ENCODE data around the gene SLC44A3.
"Not testable (repeated sequence)": the region's sequence is repeated elsewhere in the genome, so short reads cannot be mapped to it uniquely, and the experiment has no call there.

The SLC44A3 gene

GRCh38 chr1:94827434-94827833 is 7.3 kb downstream of the SLC44A3 start:
- H3K4me3 ChIP-seq (ENCODE audit: low read depth, low read length): no peak overlapping the region
- no peak for DNase-seq (ENCODE audit: low read depth)

GRCh38 chr1:94828251-94828650 is 8.1 kb downstream of the SLC44A3 start:
- H3K4me3 ChIP-seq (ENCODE audit: low read depth, low read length): no peak overlapping the region
- no peak for DNase-seq (ENCODE audit: low read depth)

- DNase-seq (ENCODE audit: low read depth): no peak
- H3K4me3 ChIP-seq (ENCODE audit: low read depth, low read length): no peak overlapping the region
These were observed 11.5 kb downstream of the SLC44A3 start for GRCh38 chr1:94831641-94832040.

- DNase-seq (ENCODE audit: low read depth): peak; percentile 19
- no peak overlapping the region for H3K4me3 ChIP-seq (ENCODE audit: low read depth, low read length)
These were observed 12.3 kb downstream of the SLC44A3 start for GRCh38 chr1:94832446-94832845.

- no peak for DNase-seq (ENCODE audit: low read depth)
- no peak overlapping the region for H3K4me3 ChIP-seq (ENCODE audit: low read depth, low read length)
These were observed 12.9 kb downstream of the SLC44A3 start for GRCh38 chr1:94832931-94833585.

GRCh38 chr1:94836891-94837290 is 16.7 kb downstream of the SLC44A3 start:
- H3K4me3 ChIP-seq (ENCODE audit: low read depth, low read length): no peak overlapping the region
- no peak for DNase-seq (ENCODE audit: low read depth)

- not testable (repeated sequence) for H3K4me3 ChIP-seq (ENCODE audit: low read depth, low read length); DNase-seq (ENCODE audit: low read depth)
These were observed 20.2 kb downstream of the SLC44A3 start for GRCh38 chr1:94840381-94840780.

GRCh38 chr1:94840808-94841207 is 20.7 kb downstream of the SLC44A3 start:
- DNase-seq (ENCODE audit: low read depth): no peak
- H3K4me3 ChIP-seq (ENCODE audit: low read depth, low read length): no peak overlapping the region

- H3K4me3 ChIP-seq (ENCODE audit: low read depth, low read length): no peak overlapping the region
- DNase-seq (ENCODE audit: low read depth): no peak
These were observed 23.3 kb downstream of the SLC44A3 start for GRCh38 chr1:94843430-94843829.

GRCh38 chr1:94843846-94844245 is 23.7 kb downstream of the SLC44A3 start:
- no peak for DNase-seq (ENCODE audit: low read depth)
- no peak overlapping the region for H3K4me3 ChIP-seq (ENCODE audit: low read depth, low read length)

- DNase-seq (ENCODE audit: low read depth): no peak
These were observed 26.2 kb downstream of the SLC44A3 start for GRCh38 chr1:94846308-94846707.

GRCh38 chr1:94851571-94851970 is 31.4 kb downstream of the SLC44A3 start:
- no peak overlapping the region for H3K4me3 ChIP-seq (ENCODE audit: low read depth, low read length)
- no peak for DNase-seq (ENCODE audit: low read depth)

More at GRCh38 chr1:94846308-94846707, 26.2 kb downstream of the SLC44A3 start:
- no peak overlapping the region for H3K4me3 ChIP-seq (ENCODE audit: low read depth, low read length)

GRCh38 chr1:94852788-94853187 is 32.6 kb downstream of the SLC44A3 start:
- no peak for DNase-seq (ENCODE audit: low read depth)

GRCh38 chr1:94854458-94855306 is 34.5 kb downstream of the SLC44A3 start:
- H3K4me3 ChIP-seq (ENCODE audit: low read depth, low read length): peak overlapping the region; percentile 51
- DNase-seq (ENCODE audit: low read depth): peak; percentile 75

More at GRCh38 chr1:94852788-94853187, 32.6 kb downstream of the SLC44A3 start:
- H3K4me3 ChIP-seq (ENCODE audit: low read depth, low read length): no peak overlapping the region

GRCh38 chr1:94855307-94855700 is 35.1 kb downstream of the SLC44A3 start:
- no peak overlapping the region for H3K4me3 ChIP-seq (ENCODE audit: low read depth, low read length)
- DNase-seq (ENCODE audit: low read depth): no peak

GRCh38 chr1:94856004-94856403 is 35.8 kb downstream of the SLC44A3 start:
- no peak for DNase-seq (ENCODE audit: low read depth)
- H3K4me3 ChIP-seq (ENCODE audit: low read depth, low read length): no peak overlapping the region

GRCh38 chr1:94856868-94857267 is 36.7 kb downstream of the SLC44A3 start:
- H3K4me3 ChIP-seq (ENCODE audit: low read depth, low read length): no peak overlapping the region
- no peak for DNase-seq (ENCODE audit: low read depth)

- no peak for DNase-seq (ENCODE audit: low read depth)
- no peak overlapping the region for H3K4me3 ChIP-seq (ENCODE audit: low read depth, low read length)
These were observed 38.1 kb downstream of the SLC44A3 start for GRCh38 chr1:94858276-94858675.

- DNase-seq (ENCODE audit: low read depth): no peak
- H3K4me3 ChIP-seq (ENCODE audit: low read depth, low read length): no peak overlapping the region
These were observed 39.0 kb downstream of the SLC44A3 start for GRCh38 chr1:94859174-94859573.

GRCh38 chr1:94862718-94863117 is 42.6 kb downstream of the SLC44A3 start:
- H3K4me3 ChIP-seq (ENCODE audit: low read depth, low read length): no peak overlapping the region
- no peak for DNase-seq (ENCODE audit: low read depth)

Measured in skeletal muscle cell (primary cell).